Common myeloid progenitor, CD34-positive (primary cell): ENCODE results near the gene SIPA1.

Experiments
- CTCF ChIA-PET: fragments of 350-600 bp; sonication (Branson Sonifier 250); formaldehyde crosslinking; loops from one replicate; lab custom pipeline; 2021; ENCODE audit warnings: antibody characterized with exemption; lab: Charles Lee
- POLR2A ChIA-PET: fragments of 350-600 bp; sonication (Branson Sonifier 250); formaldehyde crosslinking; loops from one replicate; lab custom pipeline; 2021; ENCODE audit warnings: antibody characterized with exemption; lab: Charles Lee
- DNase-seq, 3 donors: peaks; one replicate each; pipeline versions ENCODE4 v3.0.0 to v3.0.0-alpha.2; 2013
- H3K27ac ChIP-seq, 2 experiments: 1 replicate in 1 of 2; 2 replicates in 1 of 2; pipeline ENCODE4 v1.7.0; 2013; ENCODE audit warnings: inconsistent platforms in 2 of 2, low read length in 2 of 2, mild to moderate bottlenecking in 2 of 2, low read depth in 1 of 2, moderate library complexity in 1 of 2; ENCODE audit not compliant: severe bottlenecking in 2 of 2, insufficient read depth in 1 of 2, poor library complexity in 1 of 2
- H3K27me3 ChIP-seq, 5 experiments: replicated peaks in 2 of 5; 1 replicate in 3 of 5; 2 replicates in 2 of 5; pipeline versions ENCODE4 v1.6.1 to v1.7.0; 2013; ENCODE audit warnings: low read length in 4 of 5, mild to moderate bottlenecking in 2 of 5, moderate library complexity in 2 of 5, inconsistent platforms in 1 of 5; ENCODE audit not compliant: insufficient read depth in 5 of 5, control insufficient read depth in 4 of 5
- H3K36me3 ChIP-seq, 4 experiments: 1 replicate in 2 of 4; 2 replicates in 2 of 4; pipeline versions ENCODE4 v1.6.1 to v1.7.0; 2013; ENCODE audit warnings: low read length in 3 of 4, control low read depth in 1 of 4, mild to moderate bottlenecking in 1 of 4; ENCODE audit not compliant: control insufficient read depth in 4 of 4, insufficient read depth in 4 of 4
- H3K4me1 ChIP-seq, 4 experiments: 1 replicate in 3 of 4; 2 replicates in 1 of 4; pipeline versions ENCODE4 v1.6.1 to v1.7.1; 2013; ENCODE audit warnings: low read length in 3 of 4, mild to moderate bottlenecking in 3 of 4, control low read depth in 1 of 4, inconsistent platforms in 1 of 4, moderate library complexity in 1 of 4; ENCODE audit not compliant: control insufficient read depth in 4 of 4, insufficient read depth in 4 of 4; ENCODE audit errors: control extremely low read depth in 1 of 4
- H3K4me3 ChIP-seq, 7 experiments: 1 replicate in 4 of 7; 2 replicates in 3 of 7; pipeline versions ENCODE4 v1.5.1 to v1.7.0; 2013; ENCODE audit warnings: mild to moderate bottlenecking in 7 of 7, low read length in 6 of 7, moderate library complexity in 6 of 7, inconsistent platforms in 2 of 7, low read depth in 2 of 7, control low read depth in 1 of 7; ENCODE audit not compliant: insufficient read depth in 4 of 7, control insufficient read depth in 1 of 7; ENCODE audit errors: extremely low read depth in 1 of 7
- H3K9me3 ChIP-seq, 5 experiments: 1 replicate in 4 of 5; 2 replicates in 1 of 5; pipeline versions ENCODE4 v1.6.1 to v1.7.1; 2013; ENCODE audit warnings: low read length in 4 of 5, mild to moderate bottlenecking in 2 of 5, inconsistent platforms in 1 of 5, low read depth in 1 of 5, moderate library complexity in 1 of 5; ENCODE audit not compliant: control insufficient read depth in 4 of 5, insufficient read depth in 2 of 5; ENCODE audit errors: control extremely low read depth in 1 of 5
- WGBS: methylation state at CpG from one replicate; pipeline ENCODE4 v1.1.5; 2013; ENCODE audit not compliant: insufficient coverage; 5-methylcytosine and 5-hydroxymethylcytosine counted together

Gene SIPA1

GRCh38 chr11:65592858-65593517, 44.9 kb upstream of the SIPA1 start:
- no peak overlapping the region for H3K27ac ChIP-seq
- ChIA-PET CTCF (interaction anchor here (0.8 to 16.6 kb wide), 18 partner anchors 14 to 318 kb away, joined by 3 to 229 read pairs (median 6); partner anchors contain the start of genes EHBP1L1, FAM89B, LTBP3 and MAP3K11), POLR2A (interaction anchor here (0.7 to 1.0 kb wide), 3 partner anchors 21 to 53 kb away, joined by 3 read pairs; partner anchors contain the start of genes MAP3K11 and PCNX3)
- 89% methylated on average over 22 of the region's 22 CpGs for WGBS
- H3K4me3 ChIP-seq: no peak overlapping the region
- no peaks in the 10 kb centered on the region for H3K27me3 ChIP-seq
- DNase-seq: no peak
- peaks cover 8 to 47% (median 25%) of the 10 kb centered on the region in 4 experiments for H3K36me3 ChIP-seq
- H3K4me1 ChIP-seq: peaks cover 0 to 28% (median 26%) of the 10 kb centered on the region in 4 experiments
- H3K9me3 ChIP-seq: no peaks in the 10 kb centered on the region

GRCh38 chr11:65593518-65594414, 44.1 kb upstream of the SIPA1 start:
- peaks cover 11 to 54% (median 29%) of the 10 kb centered on the region in 4 experiments for H3K36me3 ChIP-seq
- WGBS: 91% methylated on average over 24 of the region's 26 CpGs
- CTCF ChIA-PET: interaction anchor here (0.5 to 16.6 kb wide), 22 partner anchors 9 to 318 kb away, joined by 3 to 229 read pairs (median 4); partner anchors contain the start of genes EHBP1L1, FAM89B, LTBP3 and MAP3K11

GRCh38 chr11:65595131-65595530, 42.8 kb upstream of the SIPA1 start:
- H3K27ac ChIP-seq: no peak overlapping the region
- H3K4me3 ChIP-seq: no peak overlapping the region
- DNase-seq: no peak
- H3K4me1 ChIP-seq: peaks cover 0 to 9% (median 6%) of the 10 kb centered on the region in 4 experiments
- ChIA-PET CTCF (interaction anchor here (1.6 to 16.6 kb wide), 5 partner anchors 10 to 56 kb away, joined by 7 to 229 read pairs (median 89); partner anchors contain the start of genes EHBP1L1, MAP3K11 and PCNX3), POLR2A (interaction anchor here (0.6 to 0.7 kb wide), 2 partner anchors 18 to 90 kb away, joined by 3 to 4 read pairs; no protein-coding TSS in a partner anchor)
- peaks cover 9 to 55% (median 32%) of the 10 kb centered on the region in 4 experiments for H3K36me3 ChIP-seq
- H3K9me3 ChIP-seq: no peaks in the 10 kb centered on the region
- no peaks in the 10 kb centered on the region for H3K27me3 ChIP-seq
- 100% methylated on average over 1 of the region's 3 CpGs for WGBS

More at GRCh38 chr11:65593518-65594414, 44.1 kb upstream of the SIPA1 start:
- peak in 2 of 3 donors; percentile 59 to 66 for DNase-seq
- H3K4me3 ChIP-seq: no peak overlapping the region
- H3K27ac ChIP-seq: no peak overlapping the region
- no peaks in the 10 kb centered on the region for H3K9me3 ChIP-seq
- POLR2A ChIA-PET: interaction anchor here (0.9 to 1.0 kb wide), 4 partner anchors 20 to 176 kb away, joined by 3 read pairs; partner anchors contain the start of genes MAP3K11 and PCNX3
- no peaks in the 10 kb centered on the region for H3K27me3 ChIP-seq
- H3K4me1 ChIP-seq: peaks cover 0 to 20% (median 18%) of the 10 kb centered on the region in 4 experiments

GRCh38 chr11:65595543-65596281, 42.2 kb upstream of the SIPA1 start, which contains the start of gene KCNK7:
KCNK7 (minus strand) TSS chr11:65595800; CDS start chr11:65595772, 28 bp downstream.
- no peaks in the 10 kb centered on the region for H3K27me3 ChIP-seq
- ChIA-PET CTCF (interaction anchor here (1.3 to 16.6 kb wide), 5 partner anchors 8 to 56 kb away, joined by 3 to 229 read pairs (median 89); partner anchors contain the start of genes EHBP1L1, MAP3K11 and PCNX3), POLR2A (interaction anchor here (0.6 to 0.7 kb wide), 2 partner anchors 17 to 91 kb away, joined by 3 to 4 read pairs; no protein-coding TSS in a partner anchor)
- H3K27ac ChIP-seq: no peak within 1 kb of the TSS
- no peak for DNase-seq
- H3K4me1 ChIP-seq: peaks cover 0 to 9% (median 6%) of the 10 kb centered on the region in 4 experiments
- peaks cover 7 to 56% (median 33%) of the 10 kb centered on the region in 4 experiments for H3K36me3 ChIP-seq
- no peak within 1 kb of the TSS for H3K4me3 ChIP-seq
- no peaks in the 10 kb centered on the region for H3K9me3 ChIP-seq
- 78% methylated on average over 7 of the region's 12 CpGs for WGBS

GRCh38 chr11:65596520-65596919, 41.4 kb upstream of the SIPA1 start:
- POLR2A ChIA-PET: no interaction called here

GRCh38 chr11:65598258-65598699, 39.6 kb upstream of the SIPA1 start:
- H3K9me3 ChIP-seq: no peaks in the 10 kb centered on the region
- ChIA-PET CTCF (interaction anchor here (1.5 to 16.6 kb wide), 4 partner anchors 8 to 59 kb away, joined by 3 to 229 read pairs (median 48); partner anchors contain the start of genes MAP3K11 and PCNX3), POLR2A (no interaction called here)
- 95% methylated on average over 10 of the region's 16 CpGs for WGBS
- no peaks in the 10 kb centered on the region for H3K27me3 ChIP-seq
- H3K36me3 ChIP-seq: peaks cover 4 to 50% (median 33%) of the 10 kb centered on the region in 4 experiments
- H3K4me3 ChIP-seq: no peak overlapping the region
- H3K27ac ChIP-seq: no peak overlapping the region
- no peak for DNase-seq
- H3K4me1 ChIP-seq: peaks cover 0 to 7% (median 5%) of the 10 kb centered on the region in 4 experiments

More at GRCh38 chr11:65596520-65596919, 41.4 kb upstream of the SIPA1 start:
- Histone ChIP-seq H3K27me3 (no peaks in the 10 kb centered on the region), H3K27ac (no peak overlapping the region), H3K4me3 (no peak overlapping the region), H3K36me3 (peaks cover 7 to 55% (median 36%) of the 10 kb centered on the region in 4 experiments), H3K9me3 (no peaks in the 10 kb centered on the region), H3K4me1 (peaks cover 0 to 9% (median 6%) of the 10 kb centered on the region in 4 experiments)
- no peak for DNase-seq
- 100% methylated on average over 6 of the region's 6 CpGs for WGBS
- CTCF ChIA-PET: interaction anchor here (1.3 to 16.6 kb wide), 4 partner anchors 8 to 57 kb away, joined by 3 to 229 read pairs (median 48); partner anchors contain the start of genes MAP3K11 and PCNX3
